Cardiac septum (tissue), 1 donor: ENCODE results near the gene EIF2AK3. TPM values are rescaled to one million over a fixed set of nuclear protein-coding genes. Genes with fewer than 3 reads are reported as not detected.
"Not testable (repeated sequence)": the region's sequence is repeated elsewhere in the genome, so short reads cannot be mapped to it uniquely, and the experiment has no call there.

Experiments used
- DNase-seq: peaks from one replicate; pipeline ENCODE4 v3.0.0-alpha.2; 2020; ENCODE audit warnings: low spot score
- intact Hi-C: fragments of 100-400 bp; cut with DNase I; formaldehyde crosslinking; loops from one replicate; pipeline ENCODE4 v1.14.0; 2022
- long read RNA-seq: library from polyadenylated mRNA; unstranded; transcript quantifications from one replicate; pipeline ENCODE4 v2.0.0, GENCODE V29; 2021
- total RNA-seq: library from RNA; stranded (reverse); fragmentation: NEBNext Ultra II Directional; extraction: Animal tissue kit (Norgen Biotek cat#: 25700); gene quantifications from one replicate; pipeline ENCODE4 v1.2.1, GENCODE V29; 2021
- donor health status: DM: no; HTN: no; CAD: no.

EIF2AK3 gene
- 20.7 TPM for total RNA-seq
- long read RNA-seq, full-length matches to known transcripts = 7 of 17 reads
- long read RNA-seq, partial matches to known transcripts = 3 of 17 reads
- long read RNA-seq, other reads (novel, unspliced or antisense) = 7 of 17 reads

DNA sequence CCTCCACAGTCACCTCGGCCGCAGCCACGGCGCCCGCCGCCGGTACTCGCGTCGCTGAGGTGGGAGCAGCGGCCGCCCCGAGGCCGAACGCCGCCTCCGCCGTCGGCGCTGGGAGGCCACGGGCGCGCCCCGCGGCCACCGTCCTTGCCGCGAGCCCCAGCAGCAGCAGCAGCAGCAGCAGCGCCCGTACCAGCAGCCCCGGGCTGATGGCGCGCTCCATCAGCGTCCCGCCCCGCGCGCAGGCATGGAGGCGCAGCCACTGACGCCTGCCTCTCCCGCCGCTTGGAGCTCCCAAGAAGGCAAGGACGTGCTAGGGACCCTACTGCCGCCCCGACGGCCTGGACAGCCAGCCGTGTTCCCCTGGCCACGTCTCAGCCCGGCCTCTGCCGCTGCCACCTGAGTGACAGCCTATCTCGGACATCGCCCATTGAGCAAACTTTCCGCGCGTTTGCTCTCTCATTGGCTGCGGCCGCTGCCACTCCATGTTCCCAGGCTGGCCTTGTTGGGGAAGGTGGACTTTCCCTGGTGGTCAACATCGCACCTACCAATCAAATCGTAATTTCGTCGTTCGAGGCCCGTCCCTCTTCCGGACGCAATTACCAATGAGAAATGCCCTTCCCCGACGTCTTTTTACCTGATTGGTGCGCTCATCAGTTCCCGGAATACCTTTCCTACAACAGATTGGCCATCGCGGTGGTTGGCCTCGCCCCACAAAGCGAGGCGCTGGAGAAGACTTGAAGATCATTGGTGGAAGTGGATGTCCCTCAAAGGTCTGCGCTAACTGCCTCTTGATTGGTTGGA lies at the start of gene EIF2AK3:
TSS of gene EIF2AK3 (minus strand) at position 410 of the 801 bp plus-strand sequence. CDS start at position 220, 190 bp downstream.
- intact Hi-C loops = loop anchor here (1.0 to 5.0 kb wide), 3 partner anchors 26 to 35 kb away; no protein-coding TSS in a partner anchor
- DNase-seq = peak; percentile 100

DNA sequence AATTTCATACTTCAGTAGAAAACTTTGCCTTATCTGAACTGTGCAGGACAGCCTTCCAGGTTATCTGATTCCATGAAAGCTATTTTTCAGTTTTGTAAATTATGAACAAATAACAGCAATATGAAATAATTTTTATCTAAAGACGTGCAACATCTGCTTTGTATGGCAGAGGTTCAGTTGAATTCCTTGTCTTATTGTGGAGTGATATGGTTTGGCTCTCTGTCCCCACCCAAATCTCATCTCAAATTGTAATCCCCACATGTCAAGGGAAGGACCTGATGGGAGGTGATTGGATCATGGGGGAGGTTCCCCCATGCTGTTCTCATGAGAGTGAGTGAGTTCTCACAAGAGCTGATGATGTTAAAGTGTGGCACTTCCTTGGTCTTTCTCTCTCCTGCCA lies 46.1 kb upstream of the EIF2AK3 start:
- intact Hi-C loops = loop anchor here (10.0 kb wide), 2 partner anchors 319 to 479 kb away; no protein-coding TSS in a partner anchor
- DNase-seq = no peak

DNA sequence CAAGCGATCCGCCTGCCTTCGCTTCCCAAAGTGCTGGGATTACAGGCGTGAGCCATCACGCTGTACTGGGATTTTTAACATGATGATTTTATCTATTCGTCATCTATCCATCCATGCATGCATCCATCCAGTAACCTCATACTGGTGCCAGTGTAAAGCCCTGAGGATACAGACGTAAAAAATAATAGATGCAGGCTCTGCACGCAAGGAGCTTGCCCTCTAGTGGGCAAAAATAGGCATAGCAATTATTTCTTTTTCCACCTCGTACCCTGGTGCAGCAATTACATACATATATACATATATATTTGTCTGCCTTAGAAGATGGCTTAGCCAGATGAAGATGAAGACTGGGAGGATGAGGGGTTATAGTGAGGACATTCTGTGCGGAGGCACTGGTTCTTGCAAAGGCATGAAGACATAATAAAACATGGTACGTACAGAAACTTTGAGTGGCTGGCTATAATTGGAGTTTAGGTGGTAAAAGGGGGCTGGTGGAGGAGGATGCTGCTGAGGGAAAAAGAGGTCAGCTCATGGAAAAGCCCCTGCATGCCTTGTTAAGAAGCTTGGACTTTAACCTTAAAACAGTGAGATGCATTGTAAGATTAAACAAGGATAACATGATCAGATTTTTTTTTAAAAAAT lies 44.6 kb upstream of the EIF2AK3 start:
- no peak for DNase-seq
- intact Hi-C loops = loop anchor here (1.0 to 10.0 kb wide), 3 partner anchors 81 to 477 kb away; no protein-coding TSS in a partner anchor

DNA sequence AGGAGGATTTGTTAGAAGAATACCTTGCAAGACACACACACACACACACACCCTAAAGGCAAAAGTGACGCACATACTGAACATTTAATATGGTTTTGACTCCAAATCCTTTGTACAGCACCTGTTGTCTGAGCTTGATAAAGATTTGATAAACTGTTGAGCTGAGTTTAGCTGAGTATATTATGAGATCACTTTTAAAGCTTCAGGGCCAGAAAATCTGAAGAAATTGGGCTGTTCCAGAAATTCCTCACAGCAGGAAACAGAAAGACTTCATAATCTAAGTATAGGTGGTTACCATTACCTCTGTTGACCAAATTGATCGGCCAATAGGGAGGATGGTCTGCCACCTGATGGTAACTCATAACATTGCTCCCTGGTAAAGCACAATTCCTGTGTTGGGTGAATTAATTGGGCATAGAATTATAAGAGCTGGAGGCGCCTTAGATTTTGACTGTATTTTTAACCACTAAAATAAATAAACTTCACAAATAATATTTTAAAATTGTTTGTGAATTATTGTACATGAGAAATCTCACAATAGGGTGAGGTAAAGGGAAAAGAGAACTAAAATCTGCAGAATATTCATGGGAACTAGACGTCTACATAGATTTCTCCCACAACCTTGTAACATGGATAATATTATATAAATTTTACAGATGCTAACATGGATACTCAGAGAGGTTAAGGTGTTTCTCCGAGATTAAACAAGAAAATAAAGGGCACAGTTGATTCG lies 42.4 kb upstream of the EIF2AK3 start:
- intact Hi-C loops = loop anchor here (10.0 kb wide), 2 partner anchors 315 to 475 kb away; no protein-coding TSS in a partner anchor

DNA sequence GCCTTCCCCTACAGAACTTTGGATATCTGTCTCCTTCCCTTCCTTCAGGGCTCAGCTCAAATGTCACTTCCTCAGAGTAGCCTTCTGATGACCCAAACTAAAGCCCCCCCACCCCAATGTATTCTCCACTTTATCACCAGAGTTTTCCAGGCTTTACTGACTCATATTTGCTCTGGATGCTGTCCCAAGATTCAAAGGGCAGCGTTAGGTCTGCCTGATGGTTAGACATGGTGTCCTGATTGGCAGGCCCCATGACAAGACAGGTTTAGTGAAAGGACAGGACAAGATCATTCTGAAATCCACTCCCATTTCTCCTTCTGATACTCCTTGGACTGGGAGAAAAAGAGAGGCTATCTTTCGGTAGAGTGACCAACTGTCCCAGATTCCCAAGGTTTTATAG lies 41.6 kb upstream of the EIF2AK3 start:
- intact Hi-C loops = no loop called here
- no peak for DNase-seq

More for the DNA sequence above, 42.4 kb upstream of the EIF2AK3 start:
- DNase-seq = no peak

DNA sequence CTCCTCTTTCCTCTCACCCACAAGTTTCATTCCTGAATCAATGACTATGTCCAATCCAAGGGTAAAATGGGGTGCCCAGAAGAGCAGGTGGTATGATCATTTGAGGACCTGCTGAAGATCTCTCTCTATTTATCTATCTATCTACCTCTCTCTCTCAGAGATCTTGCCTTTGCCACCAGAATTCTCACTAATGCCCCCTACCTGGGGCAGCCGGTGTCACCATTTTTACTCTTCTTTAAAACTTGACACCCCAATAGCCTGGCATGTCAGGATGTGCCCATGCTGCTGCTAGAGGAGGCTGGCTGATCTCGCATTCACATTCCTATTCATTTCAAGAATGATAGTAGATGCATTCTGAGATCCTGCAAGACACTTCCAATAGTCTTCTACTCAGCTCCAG lies 40.0 kb upstream of the EIF2AK3 start:
- intact Hi-C loops = no loop called here
- DNase-seq = no peak

DNA sequence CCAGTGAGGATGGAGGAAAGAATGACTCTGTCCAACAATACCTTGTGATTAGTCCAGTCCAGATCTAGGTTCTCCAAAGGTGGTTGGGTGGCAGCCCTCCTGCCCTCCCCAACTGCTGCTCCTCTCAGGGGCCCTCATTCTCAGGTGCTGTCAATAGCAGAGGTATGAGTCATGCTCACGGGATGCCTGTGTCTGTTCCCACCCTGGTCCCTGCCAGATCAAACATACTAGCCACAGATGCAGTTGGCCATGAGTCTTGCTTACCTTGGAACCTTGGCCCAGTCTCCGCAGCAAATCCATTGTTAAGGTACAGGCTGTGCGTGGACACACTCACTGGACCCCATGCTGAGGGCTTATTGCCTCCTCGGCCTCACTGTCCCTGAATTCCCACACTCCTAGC lies 39.3 kb upstream of the EIF2AK3 start:
- intact Hi-C loops = no loop called here
- DNase-seq = no peak

DNA sequence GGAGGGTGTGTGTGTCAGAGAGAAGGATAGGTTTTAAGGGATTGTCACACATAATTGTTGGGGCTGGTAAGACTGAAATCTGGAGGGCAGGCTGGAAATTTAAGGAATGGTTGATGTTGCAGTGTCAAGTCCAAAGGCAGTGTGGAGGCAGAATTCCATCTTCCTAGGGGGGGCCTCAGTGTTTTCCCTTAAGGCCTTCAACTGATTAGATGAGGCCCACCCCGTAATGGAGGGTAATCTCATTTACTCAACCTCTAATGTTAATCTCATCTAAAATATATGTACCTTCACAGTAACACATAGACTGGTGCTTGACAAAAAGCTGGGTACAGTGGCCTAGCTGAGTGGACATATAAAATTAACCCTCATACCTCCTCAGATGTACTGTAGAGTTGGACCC lies 33.4 kb upstream of the EIF2AK3 start:
- intact Hi-C loops = no loop called here
- DNase-seq = no peak

DNA sequence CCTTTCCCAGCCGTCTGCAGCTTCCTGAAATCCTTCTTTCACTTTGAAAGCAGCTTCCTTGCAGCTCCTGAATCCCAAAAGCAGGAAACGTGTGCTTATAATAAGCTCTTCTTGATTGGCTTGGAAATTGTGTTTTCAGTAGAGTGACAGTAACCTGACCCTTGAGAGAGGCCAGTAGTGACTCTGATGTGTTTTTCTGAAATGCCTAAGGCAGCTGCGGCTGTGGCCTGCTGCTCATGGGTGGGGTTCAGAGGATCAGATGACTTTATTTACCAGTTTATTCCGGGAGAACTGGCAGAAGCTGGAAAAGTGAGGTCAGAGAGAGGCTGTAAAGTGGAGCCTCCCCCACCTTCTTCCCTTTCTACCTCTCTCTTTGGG lies 32.3 kb upstream of the EIF2AK3 start:
- DNase-seq = no peak
- intact Hi-C loops = loop anchor here (1.0 to 2.0 kb wide), 2 partner anchors 32 to 59 kb away; partner anchors contain the start of gene EIF2AK3

DNA sequence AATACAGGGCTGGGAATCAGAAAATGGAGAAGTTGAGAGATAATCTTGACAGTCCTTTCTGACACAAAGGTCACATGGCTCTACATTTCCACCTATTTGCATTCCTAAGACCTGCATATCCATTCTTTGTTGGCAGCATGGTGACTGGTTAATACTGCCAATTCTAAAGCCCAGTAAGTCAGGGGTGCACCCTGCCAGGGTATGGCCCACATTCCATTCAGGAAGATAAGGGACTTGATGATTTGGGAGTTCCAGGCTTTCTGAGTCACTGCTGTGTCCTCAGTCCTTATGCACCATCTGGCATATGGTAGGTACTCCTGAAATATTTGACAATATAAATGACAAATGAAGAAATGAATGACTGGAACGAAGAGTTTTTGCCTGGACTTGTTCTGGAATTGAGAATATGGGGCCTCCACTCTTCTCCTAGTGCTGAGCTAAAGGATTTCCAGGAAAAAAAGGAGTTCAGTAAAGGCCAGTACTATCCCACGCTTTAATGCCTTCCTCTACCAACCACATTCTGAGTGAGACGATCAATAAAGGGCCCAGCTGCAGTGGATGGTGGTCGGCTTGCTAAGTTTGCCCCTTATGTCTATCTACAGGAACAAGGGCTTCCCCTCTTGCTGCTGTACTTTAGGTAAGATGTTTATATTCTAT lies 31.7 kb upstream of the EIF2AK3 start:
- intact Hi-C loops = loop anchor here (1.0 to 2.0 kb wide), 2 partner anchors 32 to 58 kb away; partner anchors contain the start of gene EIF2AK3
- DNase-seq = no peak

DNA sequence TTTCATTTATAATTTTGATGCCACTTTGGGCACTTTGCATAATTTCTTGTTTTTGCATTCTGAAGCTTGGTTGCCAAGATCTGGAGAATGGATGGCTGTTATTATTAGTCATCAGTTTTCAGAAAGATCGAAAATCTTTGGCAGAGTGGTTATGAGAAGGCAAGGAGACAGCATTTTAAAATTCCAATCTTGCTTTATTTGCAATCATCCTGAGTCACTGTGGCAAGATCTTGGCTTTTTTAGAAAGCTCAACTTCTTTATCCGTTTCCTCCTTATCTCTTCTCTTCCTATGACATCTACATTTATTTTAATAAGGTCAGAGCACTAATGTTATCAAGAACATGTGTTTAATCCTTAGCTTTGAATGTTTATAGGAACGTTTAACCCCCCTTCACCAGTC lies 31.1 kb upstream of the EIF2AK3 start:
- intact Hi-C loops = loop anchor here (2.0 kb wide), 1 partner anchor 58 kb away; no protein-coding TSS in a partner anchor
- DNase-seq = no peak

DNA sequence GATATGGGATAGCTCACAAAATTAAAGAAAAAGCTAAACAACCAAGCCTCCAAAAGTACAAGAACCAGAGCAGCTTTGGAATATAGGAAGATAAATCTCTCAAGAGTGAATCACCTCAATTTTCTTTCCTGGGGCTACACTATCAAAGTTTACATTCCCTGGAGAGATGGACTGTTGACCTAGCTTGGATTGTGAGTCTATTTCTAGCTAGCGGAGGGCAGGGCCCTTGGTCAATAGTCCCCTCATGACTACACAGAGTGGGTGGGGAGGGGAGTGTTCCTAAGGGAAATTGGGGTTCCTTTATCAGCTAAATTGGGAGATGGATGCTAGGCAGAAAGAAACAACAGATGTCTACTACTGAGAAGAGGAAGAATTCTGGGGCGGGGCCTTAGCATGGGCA lies 29.9 kb upstream of the EIF2AK3 start:
- no peak for DNase-seq
- intact Hi-C loops = no loop called here

DNA sequence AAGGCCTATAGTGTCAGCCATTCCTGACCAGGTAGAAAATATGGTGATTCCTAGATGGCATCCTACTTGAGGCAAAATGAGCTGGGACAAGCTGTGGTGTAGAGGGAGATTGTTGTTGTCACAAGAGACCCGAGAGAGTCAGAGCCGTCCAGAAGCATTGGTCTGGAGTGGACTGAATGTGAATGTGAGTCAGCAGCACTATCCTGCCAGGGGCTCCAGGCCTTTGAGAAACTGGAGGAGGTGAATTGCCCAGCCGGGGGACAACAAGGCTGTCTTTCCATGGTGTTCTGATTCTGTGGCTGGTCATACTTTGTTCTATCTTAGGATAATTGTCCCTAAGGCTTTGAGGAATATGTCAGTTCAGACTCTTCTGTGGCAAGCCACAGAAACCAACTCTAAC lies 29.4 kb upstream of the EIF2AK3 start:
- no peak for DNase-seq
- intact Hi-C loops = no loop called here

DNA sequence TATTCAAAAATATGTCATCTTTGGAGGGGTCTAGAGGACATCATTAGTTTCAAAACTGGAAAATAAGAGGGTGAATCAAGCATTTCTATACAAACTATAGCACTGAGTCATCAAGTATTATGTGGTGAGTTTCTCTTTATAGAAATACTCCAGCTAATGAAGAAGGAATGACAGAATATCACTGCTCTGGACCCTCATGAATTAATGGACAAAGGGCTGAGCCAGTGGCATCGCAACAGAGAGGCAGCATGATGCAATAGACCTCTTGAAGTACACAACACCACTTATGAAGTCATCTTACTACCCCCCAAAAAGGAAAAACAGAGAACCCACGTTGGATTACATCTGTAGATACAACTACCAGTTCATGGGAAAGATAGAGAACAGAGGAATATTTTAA lies 27.4 kb upstream of the EIF2AK3 start:
- no peak for DNase-seq
- intact Hi-C loops = no loop called here

DNA sequence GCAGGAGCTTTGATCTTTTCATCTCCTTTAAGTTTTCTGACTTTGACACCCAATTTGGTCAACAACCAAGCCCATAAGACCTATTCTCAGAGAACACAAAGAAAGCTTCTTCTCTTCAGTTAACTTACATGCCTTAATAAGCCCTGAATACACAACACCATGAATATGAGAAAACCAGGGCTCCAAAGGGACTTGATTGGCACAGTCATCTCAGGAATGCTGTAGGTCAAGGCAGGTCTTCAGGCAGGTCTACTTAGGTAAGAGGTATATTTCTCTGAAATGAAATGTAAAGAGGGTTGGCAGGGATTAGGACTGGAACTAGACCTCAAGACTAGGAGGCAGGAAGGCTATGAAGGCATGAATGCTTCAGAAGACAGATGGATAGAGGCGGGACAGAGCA lies 24.4 kb upstream of the EIF2AK3 start:
- no peak for DNase-seq
- intact Hi-C loops = no loop called here

DNA sequence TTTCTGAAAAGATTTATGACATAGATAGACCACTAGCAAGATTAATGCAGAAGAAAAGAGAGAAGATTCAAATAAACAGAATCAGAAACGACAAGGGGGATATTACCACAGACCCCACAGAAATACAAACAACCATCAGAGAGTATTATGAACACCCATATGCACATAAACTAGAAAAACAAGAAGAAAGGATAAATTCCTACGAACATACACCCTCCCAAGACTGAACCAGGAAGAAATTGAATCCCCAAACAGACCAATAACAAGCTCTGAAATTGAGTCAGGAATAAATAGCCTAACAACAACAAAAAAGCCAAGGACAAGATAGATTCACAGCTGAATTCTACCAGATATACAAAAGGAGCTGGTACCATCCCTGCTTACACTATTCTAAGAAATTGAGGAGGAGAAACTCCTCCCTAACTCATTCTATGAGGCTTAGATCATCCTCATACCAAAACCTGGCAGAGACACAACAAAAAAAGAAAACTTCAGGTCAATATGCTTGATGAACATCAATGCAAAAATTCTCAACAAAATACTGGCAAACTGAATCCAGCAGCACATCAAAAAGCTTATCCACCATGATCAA lies 18.1 kb upstream of the EIF2AK3 start:
- not testable (repeated sequence) for DNase-seq

DNA sequence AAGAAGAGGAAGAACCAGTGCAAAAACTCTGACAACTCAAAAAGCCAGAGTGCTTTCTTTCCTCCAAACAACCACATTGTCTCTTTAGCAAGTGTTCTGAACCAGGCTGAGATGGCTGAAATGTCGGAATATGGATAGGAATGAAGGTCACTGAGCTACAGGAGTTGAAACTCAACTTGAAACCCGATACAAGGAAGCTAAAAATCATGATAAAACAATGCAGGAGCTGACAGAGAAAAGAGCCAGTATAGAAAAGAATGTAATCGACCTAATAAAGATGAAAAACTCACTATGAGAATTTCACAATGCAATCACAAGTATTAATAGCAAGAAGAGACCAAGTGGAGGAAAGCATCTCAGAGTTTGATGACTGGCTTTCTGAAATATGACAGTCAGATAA lies 15.0 kb upstream of the EIF2AK3 start:
- DNase-seq = no peak
- intact Hi-C loops = no loop called here

More for the DNA sequence above, 18.1 kb upstream of the EIF2AK3 start:
- intact Hi-C loops = not testable (repeated sequence)

DNA sequence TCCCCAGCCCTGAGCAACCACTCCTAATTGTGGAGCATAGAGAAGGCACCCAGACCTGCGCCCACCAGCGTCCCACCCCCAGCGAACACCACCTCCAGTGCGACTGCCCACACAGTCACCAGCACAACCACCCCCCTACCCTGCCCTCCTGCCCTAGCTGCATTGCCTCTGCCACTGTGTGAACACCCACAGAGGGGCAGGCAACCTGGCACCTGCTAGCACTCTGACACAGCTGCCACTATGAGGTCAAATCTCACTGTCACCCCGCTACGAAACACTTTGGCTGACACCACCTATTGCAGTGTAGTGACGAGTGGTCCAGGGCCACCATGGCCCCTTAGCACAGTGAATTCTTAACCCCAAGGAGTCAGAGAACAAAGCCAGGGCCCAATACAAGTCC lies 14.1 kb upstream of the EIF2AK3 start:
- intact Hi-C loops = no loop called here
- no peak for DNase-seq

DNA sequence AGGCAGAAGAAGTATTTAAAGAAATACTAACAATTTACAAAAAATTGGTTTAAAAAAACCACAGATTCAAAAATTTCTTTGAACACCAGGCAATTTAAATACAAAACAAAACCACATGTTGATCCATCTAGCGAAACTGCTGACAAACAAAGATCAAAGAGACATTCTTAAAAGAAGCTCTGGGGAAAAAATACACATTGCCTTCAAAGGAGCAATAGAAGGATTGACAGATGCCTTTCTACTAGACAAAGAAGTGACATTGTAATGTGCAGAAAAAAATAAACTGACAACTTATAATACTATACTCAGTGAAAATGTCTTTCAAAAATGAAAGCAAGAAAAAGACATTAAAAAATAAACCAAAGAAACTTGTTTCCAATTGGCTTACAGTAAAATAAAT lies 12.6 kb upstream of the EIF2AK3 start:
- intact Hi-C loops = no loop called here
- DNase-seq = no peak
